Measurements from ENCODE around the gene PUS1.

The PUS1 gene

GRCh38 chr12:131990066-131990979 lies 61.2 kb downstream of the PUS1 start:
- no peak for DNase-seq (ENCODE audit: low read depth)

- DNase-seq (ENCODE audit: low read depth), result no peak
Observed at GRCh38 chr12:131990980-131991305, 61.9 kb downstream of the PUS1 start.

DNA sequence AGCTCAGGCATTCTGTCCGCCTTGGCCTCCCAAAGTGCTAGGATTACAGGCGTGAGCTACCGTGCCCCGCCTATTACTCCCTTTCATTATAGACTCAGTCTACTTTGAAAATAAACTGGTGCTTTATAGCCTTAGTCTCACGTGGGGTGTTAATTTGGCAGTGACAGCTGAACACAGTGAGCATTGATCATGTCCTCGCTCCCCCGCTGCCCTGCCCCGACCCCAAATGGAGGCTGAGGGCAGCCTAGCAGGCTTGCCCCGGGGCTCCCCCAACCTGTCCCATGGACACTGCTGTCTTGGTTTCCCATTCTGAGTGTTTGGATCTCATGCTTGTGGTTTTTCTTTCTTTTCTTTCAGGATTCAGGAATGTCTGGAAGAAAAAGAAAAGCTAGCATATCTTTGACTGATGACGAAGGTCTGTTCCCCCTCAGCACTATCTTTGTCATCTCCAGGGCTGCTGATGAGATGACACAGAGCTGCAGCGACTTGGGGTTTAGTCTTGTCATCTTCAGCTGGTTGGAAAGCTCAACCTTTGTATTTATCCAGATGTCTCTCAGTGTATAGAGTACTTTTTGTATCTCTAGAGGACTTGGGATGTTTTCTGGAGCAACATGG lies 62.8 kb downstream of the PUS1 start:
- DNase-seq (ENCODE audit: low read depth), result no peak

GRCh38 chr12:131994589-131994988 lies 65.5 kb downstream of the PUS1 start:
- no peak for DNase-seq (ENCODE audit: low read depth)
